Activated CD8-positive, alpha-beta memory T cell treated with anti-CD3 and anti-CD28 coated beads for 1 hour (primary cell): Measurements from ENCODE around the gene P2RX2.
A peak's percentile ranks its signal among the peaks of the same experiment; 100 is the strongest.

Source experiments
- DNase-seq, 2 donors: peaks; one replicate each; pipeline ENCODE4 v3.0.0-alpha.2; 2020; ENCODE audit warnings: low read depth in 1 of 2; ENCODE audit errors: extremely low read depth in 1 of 2

P2RX2 gene

GRCh38 chr12:132601171-132601883 is 17.2 kb upstream of the P2RX2 start:
- no peak for DNase-seq

- DNase-seq, result no peak
Measured at GRCh38 chr12:132602572-132603239, 15.9 kb upstream of the P2RX2 start.

- DNase-seq, result no peak
Measured at GRCh38 chr12:132603240-132604150, 15.1 kb upstream of the P2RX2 start.

GRCh38 chr12:132604151-132604618 is 14.4 kb upstream of the P2RX2 start:
- DNase-seq, result no peak

- no peak for DNase-seq
Measured at GRCh38 chr12:132604668-132605441, 13.7 kb upstream of the P2RX2 start.

- no peak for DNase-seq
Measured at GRCh38 chr12:132605892-132606291, 12.7 kb upstream of the P2RX2 start.

GRCh38 chr12:132606466-132606865 is 12.1 kb upstream of the P2RX2 start:
- DNase-seq, result no peak

GRCh38 chr12:132606927-132607326 is 11.6 kb upstream of the P2RX2 start:
- DNase-seq, result no peak

GRCh38 chr12:132608231-132609171 is 10.1 kb upstream of the P2RX2 start:
- DNase-seq, result no peak

- DNase-seq, result no peak
Measured at GRCh38 chr12:132610051-132610759, 8.4 kb upstream of the P2RX2 start, which contains the start of gene LRCOL1. Gene LRCOL1, minus strand, starts transcription at chr12:132610582. Its CDS starts 4,331 bp downstream, at chr12:132606251.

- DNase-seq, result no peak
Measured at GRCh38 chr12:132610866-132611602, 7.5 kb upstream of the P2RX2 start.

- no peak for DNase-seq
Measured at GRCh38 chr12:132611620-132612019, 7.0 kb upstream of the P2RX2 start.

- no peak for DNase-seq
Measured at GRCh38 chr12:132614029-132614428, 4.5 kb upstream of the P2RX2 start.

GRCh38 chr12:132614861-132615578 is 3.6 kb upstream of the P2RX2 start:
- DNase-seq, result peak; percentile 41 to 74

- DNase-seq, result no peak
Measured at GRCh38 chr12:132615579-132616038, 3.0 kb upstream of the P2RX2 start.

- no peak for DNase-seq
Measured at GRCh38 chr12:132617135-132617701, 1.4 kb upstream of the P2RX2 start.
